ENCODE results near the gene LTC4S.

LTC4S gene

DNA sequence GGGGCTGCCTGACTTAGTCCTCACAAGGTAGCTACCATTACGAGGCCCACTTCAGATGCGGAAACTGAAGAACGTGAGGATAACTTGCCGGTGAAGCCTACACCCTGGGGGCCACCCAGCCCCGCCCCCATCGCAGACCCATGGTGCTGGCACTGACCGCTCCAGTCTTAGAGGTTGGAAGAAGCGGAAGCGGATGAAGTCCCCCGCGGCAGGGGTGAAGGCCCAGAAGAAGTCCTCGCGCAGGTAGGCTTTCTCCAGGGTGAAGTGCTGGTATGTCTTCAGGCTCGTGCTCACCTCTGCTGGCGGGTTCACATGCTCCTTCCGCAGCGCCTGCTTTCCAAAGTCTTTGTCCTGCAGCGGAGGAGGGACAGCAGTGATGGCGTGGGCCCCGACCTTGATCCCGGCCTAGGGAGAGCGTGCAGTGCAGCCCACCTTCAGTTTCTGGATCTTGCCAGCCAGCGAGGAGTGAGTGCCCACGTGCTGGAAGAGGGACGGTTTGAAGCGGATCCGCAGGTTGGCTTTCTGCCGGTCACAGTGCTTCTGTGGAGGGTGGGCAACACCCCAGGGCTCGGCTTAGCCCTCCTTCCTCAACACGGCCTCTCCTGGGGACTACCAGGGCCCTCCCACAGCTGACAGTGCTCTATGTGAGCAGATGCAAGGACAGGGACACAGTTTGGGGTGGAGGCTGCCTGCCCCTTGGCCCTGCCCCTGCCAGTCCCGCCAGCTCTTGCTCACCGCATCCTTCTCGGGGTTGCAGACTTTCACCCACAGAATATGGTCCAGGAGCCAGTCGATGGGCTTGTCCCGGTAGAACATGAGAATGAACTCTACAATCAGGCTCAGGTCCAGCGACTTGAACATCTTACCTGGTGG lies 5.2 kb downstream of the LTC4S start:
- H3K36me3 Mint-ChIP-seq (ENCODE audit: low read depth), result peaks cover 26% of the 10 kb centered on the region
- H3K4me1 Mint-ChIP-seq, result peaks cover 8% of the 10 kb centered on the region
- no peak overlapping the region for H3K27ac Mint-ChIP-seq
- H3K4me3 Mint-ChIP-seq, result no peak overlapping the region
- H3K9me3 Mint-ChIP-seq, result no peaks in the 10 kb centered on the region
- peaks cover 10% of the 10 kb centered on the region for H3K27me3 Mint-ChIP-seq (ENCODE audit: low read depth)
- TF ChIP-seq, protein P1, sequence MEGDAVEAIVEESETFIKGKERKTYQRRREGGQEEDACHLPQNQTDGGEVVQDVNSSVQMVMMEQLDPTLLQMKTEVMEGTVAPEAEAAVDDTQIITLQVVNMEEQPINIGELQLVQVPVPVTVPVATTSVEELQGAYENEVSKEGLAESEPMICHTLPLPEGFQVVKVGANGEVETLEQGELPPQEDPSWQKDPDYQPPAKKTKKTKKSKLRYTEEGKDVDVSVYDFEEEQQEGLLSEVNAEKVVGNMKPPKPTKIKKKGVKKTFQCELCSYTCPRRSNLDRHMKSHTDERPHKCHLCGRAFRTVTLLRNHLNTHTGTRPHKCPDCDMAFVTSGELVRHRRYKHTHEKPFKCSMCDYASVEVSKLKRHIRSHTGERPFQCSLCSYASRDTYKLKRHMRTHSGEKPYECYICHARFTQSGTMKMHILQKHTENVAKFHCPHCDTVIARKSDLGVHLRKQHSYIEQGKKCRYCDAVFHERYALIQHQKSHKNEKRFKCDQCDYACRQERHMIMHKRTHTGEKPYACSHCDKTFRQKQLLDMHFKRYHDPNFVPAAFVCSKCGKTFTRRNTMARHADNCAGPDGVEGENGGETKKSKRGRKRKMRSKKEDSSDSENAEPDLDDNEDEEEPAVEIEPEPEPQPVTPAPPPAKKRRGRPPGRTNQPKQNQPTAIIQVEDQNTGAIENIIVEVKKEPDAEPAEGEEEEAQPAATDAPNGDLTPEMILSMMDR (IDR thresholded peaks at IDR 0.05; ENCODE audit: unreplicated experiment in 3 of 3), result no peak

- Mint-ChIP-seq H3K36me3 (ENCODE audit: low read depth) (peaks cover 26% of the 10 kb centered on the region), H3K27ac (no peak overlapping the region), H3K4me1 (peaks cover 11% of the 10 kb centered on the region), H3K9me3 (no peaks in the 10 kb centered on the region), H3K27me3 (ENCODE audit: low read depth) (peaks cover 7% of the 10 kb centered on the region), H3K4me3 (no peak overlapping the region)
- TF ChIP-seq, protein P1 (IDR thresholded peaks at IDR 0.05; ENCODE audit: unreplicated experiment in 3 of 3), result no peak
These were observed 5.8 kb downstream of the LTC4S start for GRCh38 chr5:179799644-179799973.

DNA sequence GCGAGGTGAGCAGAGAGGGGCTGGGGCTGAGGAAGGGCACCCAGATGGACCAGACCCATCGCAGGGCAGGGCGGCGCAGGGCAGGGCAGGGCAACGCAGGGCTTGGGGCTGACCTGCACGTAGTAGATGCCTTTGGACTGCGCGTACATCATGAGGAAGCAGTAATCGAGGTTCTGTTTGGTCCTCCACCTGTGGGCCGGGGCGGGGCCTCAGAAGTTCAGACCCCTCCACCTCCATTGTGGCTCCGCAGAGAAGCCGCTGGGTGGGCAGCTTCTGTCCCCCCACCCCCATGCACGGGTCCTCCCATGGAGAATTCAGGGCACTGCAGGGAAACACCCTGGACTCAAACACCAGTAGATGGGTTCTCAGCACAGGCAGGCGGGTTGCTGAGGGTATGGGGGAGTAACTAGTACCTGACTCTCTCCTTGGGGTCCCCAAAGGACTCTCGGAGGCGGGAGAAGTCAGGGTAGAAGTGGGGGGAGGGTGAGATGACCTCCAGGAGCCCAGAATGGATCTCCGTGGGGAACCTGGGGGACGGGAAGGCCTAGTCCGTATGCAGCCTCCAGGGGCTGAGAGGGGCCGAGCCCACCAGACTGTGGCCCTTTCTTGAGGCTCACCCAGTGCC lies 6.4 kb downstream of the LTC4S start:
- no peaks in the 10 kb centered on the region for H3K9me3 Mint-ChIP-seq
- peaks cover 13% of the 10 kb centered on the region for H3K4me1 Mint-ChIP-seq
- H3K27ac Mint-ChIP-seq, result no peak overlapping the region
- H3K27me3 Mint-ChIP-seq (ENCODE audit: low read depth), result peaks cover 4% of the 10 kb centered on the region
- H3K4me3 Mint-ChIP-seq, result no peak overlapping the region
- TF ChIP-seq, protein P1 (IDR thresholded peaks at IDR 0.05; ENCODE audit: unreplicated experiment in 3 of 3), result no peak
- peaks cover 26% of the 10 kb centered on the region for H3K36me3 Mint-ChIP-seq (ENCODE audit: low read depth)

GRCh38 chr5:179800696-179801201 lies 7.0 kb downstream of the LTC4S start:
- TF ChIP-seq, protein P1 (IDR thresholded peaks at IDR 0.05; ENCODE audit: unreplicated experiment in 3 of 3), result no peak
- Mint-ChIP-seq H3K9me3 (no peaks in the 10 kb centered on the region), H3K4me1 (peaks cover 13% of the 10 kb centered on the region), H3K36me3 (ENCODE audit: low read depth) (peaks cover 26% of the 10 kb centered on the region), H3K27ac (no peak overlapping the region), H3K4me3 (no peak overlapping the region), H3K27me3 (ENCODE audit: low read depth) (peaks cover 4% of the 10 kb centered on the region)

GRCh38 chr5:179801304-179802206 lies 7.8 kb downstream of the LTC4S start:
- peak overlapping the region in 1 of 3 experiments; percentile 38 for H3K27ac Mint-ChIP-seq
- no peaks in the 10 kb centered on the region for H3K9me3 Mint-ChIP-seq
- H3K4me3 Mint-ChIP-seq, result peak overlapping the region in 2 of 3 experiments; percentile 18 to 56
- peaks cover 13% of the 10 kb centered on the region for H3K4me1 Mint-ChIP-seq
- TF ChIP-seq, protein P1 (IDR thresholded peaks at IDR 0.05; ENCODE audit: unreplicated experiment in 3 of 3), result peak; percentile 45 to 66 (median 54)
- H3K36me3 Mint-ChIP-seq (ENCODE audit: low read depth), result peaks cover 26% of the 10 kb centered on the region
- peaks cover 4% of the 10 kb centered on the region for H3K27me3 Mint-ChIP-seq (ENCODE audit: low read depth)
